Measurements from ENCODE around the gene HAGHL.
A peak's percentile ranks its signal among the peaks of the same experiment; 100 is the strongest.
"Not testable (repeated sequence)": the region's sequence is repeated elsewhere in the genome, so short reads cannot be mapped to it uniquely, and the experiment has no call there.

The HAGHL gene

DNA sequence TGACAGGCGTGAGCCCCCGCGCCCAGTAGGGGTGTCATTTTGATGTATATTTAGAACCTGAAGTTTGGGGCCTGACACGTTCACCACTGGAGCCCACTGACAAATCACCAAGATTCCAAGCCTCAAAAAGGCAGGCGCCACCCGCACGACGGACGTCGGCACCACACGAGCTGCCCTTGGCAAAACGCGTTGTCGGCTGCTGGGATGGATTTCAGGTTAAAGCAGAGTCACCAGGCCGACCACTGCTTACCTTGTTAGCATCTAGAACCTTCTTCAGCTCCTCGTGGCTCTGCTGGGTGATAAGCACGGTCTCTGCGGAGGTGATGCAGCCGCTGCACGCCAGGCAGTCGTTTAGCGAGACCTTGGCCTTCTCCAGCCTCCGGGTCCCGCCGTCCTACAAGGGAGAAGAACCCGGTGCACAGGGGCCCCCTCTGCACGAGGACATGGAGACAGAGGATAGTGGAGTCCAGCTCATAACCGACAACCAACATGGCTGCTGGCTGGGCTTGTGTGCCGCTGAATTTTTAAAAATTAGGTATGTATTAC, 10.1 kb downstream of the HAGHL start:
- no peak for DNase-seq

DNA sequence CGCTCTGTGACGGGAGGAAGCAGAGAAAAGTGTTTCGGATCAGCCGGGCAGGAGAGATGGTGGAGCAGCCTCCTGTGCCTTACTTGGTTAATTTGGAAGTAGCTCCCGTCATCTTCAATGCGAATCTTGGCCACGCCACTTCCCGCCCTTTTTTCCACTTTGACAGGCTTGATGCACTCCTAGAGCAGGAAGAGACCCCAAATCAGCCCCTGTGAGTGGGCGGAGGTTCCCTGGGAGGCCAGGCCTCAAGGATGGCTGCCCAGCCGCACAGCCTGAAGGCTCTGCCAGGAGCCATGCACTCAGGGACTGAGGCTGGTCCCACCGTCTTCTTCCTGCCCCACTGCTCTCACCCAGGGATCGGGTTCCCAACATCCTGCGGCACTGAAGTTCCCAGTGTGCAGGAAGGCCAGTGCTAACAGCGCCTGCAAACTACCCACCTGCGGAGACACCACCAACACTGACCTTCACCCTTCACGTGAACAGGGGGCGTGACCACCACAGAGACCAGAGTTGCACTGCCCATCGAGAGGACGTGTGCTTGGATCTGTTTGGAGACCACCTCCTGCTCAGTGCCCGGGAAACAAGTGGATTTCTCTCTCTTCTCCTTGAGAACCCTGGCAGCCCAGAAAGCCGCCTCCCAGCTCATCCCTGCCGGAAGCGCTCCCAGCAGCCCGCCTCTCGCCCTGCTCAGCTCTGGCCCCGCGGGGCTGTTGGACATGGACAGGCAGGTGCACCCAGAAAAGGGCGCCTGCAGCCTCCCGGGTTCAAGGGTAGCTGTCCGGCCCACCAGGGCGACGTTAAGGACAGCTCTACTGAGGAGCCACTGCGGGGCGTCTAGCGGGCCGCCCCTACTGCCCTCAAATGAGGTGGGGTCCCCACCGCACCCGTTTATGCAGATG, 12.9 kb downstream of the HAGHL start:
- DNase-seq = no peak

- no peak for DNase-seq
Measured at GRCh38 chr16:740459-740763, 13.5 kb downstream of the HAGHL start.

DNA sequence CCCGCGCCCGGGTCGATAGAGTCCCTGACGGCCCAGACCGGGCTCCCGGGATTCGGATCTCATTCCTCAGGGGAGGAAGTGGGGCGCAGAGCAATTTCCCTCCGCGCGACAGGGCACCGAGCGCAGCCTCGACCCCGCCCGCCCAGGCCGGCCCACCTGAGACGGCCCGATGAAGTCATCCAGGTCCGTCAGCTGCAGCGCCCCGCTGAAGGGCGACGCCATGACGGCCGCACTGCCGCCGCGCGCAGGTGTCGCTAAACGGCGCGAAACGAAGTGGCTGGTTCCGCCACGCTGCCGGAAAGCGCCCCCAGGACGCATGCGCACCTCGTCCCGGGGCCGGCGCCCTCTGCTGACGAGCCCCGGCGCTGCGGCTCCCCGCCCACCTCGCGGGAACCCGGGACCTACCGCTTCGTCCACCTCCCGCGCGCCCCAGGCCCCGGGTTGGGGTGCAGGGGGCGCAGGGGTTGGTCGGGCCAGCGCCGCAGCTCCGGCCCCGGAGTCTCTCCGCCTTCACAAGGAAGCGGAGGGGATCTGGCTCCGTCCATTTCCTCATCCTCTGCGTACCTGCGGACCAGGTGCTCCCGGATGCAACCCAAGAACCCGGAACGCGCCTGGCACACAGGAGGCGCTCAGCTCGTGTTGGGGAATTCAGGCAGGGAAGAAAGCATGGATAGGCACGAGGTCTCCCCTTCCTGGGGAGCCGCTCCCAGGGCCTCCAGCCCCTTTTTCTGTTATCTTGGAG, 14.0 kb downstream of the HAGHL start, which contains the start of gene CIAO3:
CIAO3 (minus strand) TSS at position 234 of the 742 bp plus-strand sequence; CDS start at position 222, 12 bp downstream.
- DNase-seq = peak; percentile 68

DNA sequence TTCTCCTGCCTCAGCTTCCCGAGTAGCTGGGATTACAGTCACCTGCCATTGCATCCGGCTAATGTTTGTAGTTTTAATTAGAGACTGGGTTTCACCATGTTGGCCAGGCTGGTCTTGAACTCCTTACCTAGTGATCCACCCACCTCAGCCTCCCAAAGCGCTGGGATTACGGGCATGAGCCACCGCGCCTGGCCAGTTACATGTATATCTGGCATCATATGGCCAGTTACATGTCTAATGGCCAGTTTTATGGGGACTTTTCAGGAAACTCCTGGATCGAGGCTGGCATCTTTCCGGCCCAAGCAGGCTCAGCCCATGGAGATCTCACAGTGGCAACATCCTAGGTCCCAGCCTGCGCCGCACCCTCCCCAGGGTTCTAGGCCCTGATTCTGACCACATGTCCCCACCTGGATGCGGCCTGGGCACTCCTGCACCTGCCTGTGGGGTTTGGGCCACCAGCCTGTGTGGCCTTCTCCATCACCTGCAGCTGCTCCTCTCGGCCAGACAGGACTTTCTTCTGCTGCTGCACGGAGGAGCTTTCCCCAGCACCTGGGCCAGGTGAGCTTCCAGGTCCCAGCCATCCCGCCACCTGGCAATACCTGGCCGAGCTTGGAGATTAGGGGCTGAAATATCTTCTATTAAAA, 15.2 kb downstream of the HAGHL start:
- DNase-seq = no peak

DNA sequence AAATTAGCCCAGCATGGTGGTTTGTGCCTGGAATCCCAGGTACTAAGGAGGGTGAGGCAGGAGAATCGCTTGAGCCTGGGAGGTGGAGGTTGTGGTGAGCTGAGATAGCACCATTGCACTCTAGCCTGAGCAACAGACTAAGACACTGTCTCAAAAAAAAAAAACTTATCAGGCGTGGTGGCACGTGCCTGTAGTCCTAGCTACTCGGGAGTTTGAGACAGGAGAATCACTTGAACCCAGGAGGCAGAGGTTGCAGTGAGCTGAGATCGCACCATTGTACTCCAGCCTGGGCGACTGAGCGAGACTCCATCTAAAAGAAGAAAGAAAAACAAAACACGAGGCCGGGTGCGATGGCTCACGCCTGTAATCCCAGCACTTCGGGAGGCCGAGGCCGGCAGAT, 16.0 kb downstream of the HAGHL start:
- not testable (repeated sequence) for DNase-seq

DNA sequence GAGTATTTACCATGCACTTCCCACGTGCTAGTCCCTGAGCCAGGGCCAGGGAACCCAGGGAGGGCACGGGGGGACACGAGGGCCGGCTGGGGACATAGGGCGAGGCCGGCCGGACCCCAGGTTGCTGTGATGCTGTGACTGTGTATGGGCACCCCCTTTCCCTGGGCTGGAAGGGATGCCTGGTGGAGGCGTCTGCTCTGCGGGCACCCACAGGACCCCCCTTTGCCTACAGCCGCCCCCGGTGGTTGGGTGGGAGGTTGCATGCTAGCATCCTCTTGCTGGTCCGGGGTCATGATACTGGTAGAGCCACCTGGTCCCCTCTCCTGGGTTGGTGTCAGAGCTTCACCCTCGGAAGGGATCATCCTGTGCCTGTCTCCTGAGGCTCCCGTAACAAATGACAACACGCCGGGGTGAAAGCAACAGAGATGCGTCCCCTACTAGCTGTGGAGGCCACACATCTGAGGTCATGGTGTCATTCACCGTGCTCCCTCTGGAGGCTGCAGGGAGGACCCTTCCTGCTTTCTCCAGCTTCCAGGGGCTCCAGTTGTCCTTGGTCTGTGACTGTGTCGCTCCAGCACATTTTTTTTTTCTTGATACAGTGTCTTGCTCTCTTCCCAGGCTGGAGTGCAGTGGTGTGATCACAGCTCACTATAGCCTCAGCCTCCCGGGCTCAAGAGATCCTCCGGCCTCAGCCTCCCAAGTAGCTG, 17.0 kb downstream of the HAGHL start:
- no peak for DNase-seq

- no peak for DNase-seq
Measured at GRCh38 chr16:745739-746138, 18.8 kb downstream of the HAGHL start.

- DNase-seq = no peak
Measured at GRCh38 chr16:746637-747036, 19.7 kb downstream of the HAGHL start.

DNA sequence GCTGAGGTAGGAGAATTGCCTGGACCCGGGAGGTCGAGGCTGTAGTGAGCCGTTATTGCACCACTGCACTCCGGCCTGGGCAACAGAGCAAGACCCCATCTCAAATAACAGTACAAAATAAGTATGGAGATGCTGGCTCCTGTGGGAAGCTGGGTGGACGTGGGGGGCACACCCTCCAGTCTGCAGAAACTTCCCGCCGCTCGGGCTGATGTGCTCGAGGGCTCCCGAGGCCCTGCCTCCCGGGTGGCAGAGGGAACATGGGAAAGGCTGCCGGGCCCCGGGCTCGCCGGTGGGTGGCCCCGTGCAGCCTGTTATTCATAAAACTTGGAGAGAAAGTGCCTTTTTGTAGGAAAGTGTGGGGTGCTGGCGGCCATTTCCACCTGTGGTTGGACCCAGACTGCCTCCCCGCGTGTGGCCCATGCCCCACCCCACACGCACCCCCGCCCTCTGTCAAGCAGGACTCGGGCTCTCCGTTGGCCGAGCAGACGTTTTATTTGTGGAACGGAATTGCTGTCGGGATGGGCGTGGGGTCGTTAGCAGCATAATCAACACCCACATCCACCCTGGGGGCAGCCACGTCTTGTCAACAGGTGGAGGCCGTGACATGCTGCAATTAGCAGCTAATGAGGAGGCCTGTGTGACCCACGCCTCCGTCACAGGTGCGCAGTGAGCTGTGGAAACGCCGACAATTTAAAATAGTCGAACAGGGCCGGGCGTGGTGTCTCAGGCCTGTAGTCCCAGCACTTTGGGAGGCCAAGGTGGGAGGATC, 21.3 kb downstream of the HAGHL start:
- no peak for DNase-seq

GRCh38 chr16:749010-749409, 22.1 kb downstream of the HAGHL start:
- no peak for DNase-seq

DNA sequence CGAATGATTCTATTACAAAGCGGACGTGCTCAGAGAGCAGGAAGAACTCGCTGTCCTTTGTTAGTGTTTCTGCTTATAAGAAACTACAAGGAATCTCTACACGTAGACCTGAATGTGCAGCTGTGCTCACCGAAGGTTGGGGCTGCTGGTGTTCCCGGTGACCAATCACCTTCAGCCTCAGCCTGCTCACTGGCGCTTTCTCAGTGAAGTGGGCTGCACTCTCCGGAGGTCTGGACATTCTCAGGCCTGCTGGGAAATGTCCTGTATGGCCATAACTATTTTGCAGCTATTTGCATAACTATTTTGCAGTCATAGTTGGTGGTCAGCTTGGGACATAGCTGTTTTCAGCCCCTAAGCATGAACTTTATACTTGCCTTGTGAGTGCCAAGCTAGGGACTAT, 23.6 kb downstream of the HAGHL start:
- no peak for DNase-seq

- no peak for DNase-seq
Measured at GRCh38 chr16:751152-752006, 24.5 kb downstream of the HAGHL start.

DNA sequence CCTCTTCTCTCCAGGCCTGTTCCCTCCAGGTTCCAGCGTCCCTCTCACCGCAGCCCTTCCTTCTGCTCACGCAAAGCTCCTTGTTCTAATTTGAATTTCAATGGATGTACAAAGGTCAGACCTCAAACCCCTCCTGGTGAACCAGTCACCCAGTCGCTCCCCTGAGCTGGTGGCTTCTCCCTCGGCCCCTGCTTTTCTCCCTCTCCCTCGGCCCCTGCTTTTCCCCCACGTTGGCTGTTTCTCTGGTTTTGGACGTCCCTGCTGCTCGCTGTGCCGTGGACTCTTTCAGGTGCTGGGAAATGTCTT, 25.1 kb downstream of the HAGHL start:
- DNase-seq = no peak

DNA sequence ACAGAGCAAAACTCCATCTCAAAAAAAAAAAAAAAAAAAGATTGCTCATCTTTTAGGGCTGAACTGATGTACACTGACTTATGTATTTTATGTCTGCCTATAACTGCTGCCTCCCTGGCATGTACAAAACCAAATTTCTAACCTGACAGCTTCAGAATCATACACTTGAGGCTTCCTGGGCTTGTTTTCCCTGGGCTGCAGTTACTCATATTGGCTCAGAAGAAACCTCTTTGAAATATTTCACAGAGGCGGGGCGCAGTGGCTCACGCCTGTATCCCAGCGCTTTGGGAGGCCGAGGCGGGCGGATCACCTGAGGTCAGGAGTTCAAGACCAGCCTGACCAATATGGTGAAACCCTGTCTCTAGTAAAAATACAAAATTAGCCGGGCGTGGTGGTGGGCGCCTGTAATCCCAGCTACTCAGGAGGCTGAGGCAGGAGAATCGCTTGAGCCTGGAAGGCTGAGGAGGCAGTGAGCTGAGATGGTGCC, 27.3 kb downstream of the HAGHL start:
- not testable (repeated sequence) for DNase-seq

- DNase-seq = no peak
Measured at GRCh38 chr16:754656-755055, 27.8 kb downstream of the HAGHL start.

DNA sequence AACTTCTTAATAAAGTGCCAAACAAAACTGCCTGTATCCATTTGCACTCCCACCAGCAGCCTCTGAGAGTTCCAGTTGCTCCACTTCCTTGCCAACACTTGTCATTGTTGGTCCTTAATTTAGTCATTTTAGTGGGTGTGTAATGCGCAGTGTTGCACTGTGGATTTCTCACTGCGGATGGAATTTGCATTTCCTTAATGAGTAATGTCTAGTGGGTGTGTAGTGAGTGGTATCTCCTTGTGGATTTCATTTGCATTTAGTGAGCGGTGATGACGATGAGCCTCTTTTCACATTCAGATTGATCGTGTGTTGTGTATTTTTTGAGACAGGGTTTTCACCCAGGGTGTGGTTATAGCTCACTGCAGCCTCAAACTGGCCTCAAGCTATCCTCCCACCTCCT, 29.5 kb downstream of the HAGHL start:
- DNase-seq = no peak

GRCh38 chr16:759110-759910, 32.4 kb downstream of the HAGHL start:
- no peak for DNase-seq

DNA sequence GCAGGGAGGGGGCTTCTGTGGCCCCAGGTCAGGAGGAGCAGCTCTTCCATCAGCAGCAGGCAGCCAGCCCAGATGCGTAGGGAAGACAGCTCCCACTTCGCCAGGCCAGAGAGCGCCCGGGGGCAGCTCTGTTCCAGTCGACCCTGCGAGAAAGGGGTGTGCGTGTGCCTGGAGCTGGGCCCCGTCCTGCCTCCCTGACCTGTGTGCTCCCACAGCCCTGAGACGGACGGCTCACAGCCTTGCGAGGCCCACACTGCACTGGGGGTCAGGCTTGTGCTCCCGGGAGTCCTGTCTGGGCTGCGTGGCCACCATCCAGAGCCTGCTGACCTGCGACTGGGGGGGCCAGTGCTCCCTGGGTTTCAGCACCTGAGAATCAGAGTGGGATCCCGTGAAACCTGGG, 33.2 kb downstream of the HAGHL start:
- no peak for DNase-seq

Measured in NCI-H1105 (cell line).